ENCODE data around the gene NAV1. TPM values are rescaled to one million over a fixed set of nuclear protein-coding genes. Genes with fewer than 3 reads are reported as not detected.

Gene NAV1
- polyA plus RNA-seq, 1 donor (not counting 4 experiments of a cell fraction or from before 2014, with no cell fraction given), result 13.2 TPM

GRCh38 chr1:201530741-201531531 is 8.0 kb upstream of the NAV1 start:
- Histone ChIP-seq H3K4me1 (ENCODE audit: control insufficient read depth, extremely low read depth, insufficient read depth, low read length) (peaks cover 12% of the 10 kb centered on the region), H3K9me3 (ENCODE audit: control insufficient read depth, low read depth, low read length) (no peaks in the 10 kb centered on the region), H3K4me3 (ENCODE audit: control insufficient read depth in 2 of 3, extremely low read depth in 1 of 3, insufficient read depth in 2 of 3, low read depth in 1 of 3, low read length in 3 of 3) (no peak overlapping the region), H3K36me3 (ENCODE audit: control insufficient read depth in 2 of 2, extremely low read depth in 1 of 2, insufficient read depth in 2 of 2, low read length in 2 of 2) (no peaks in the 10 kb centered on the region), H3K27ac (ENCODE audit: control insufficient read depth, insufficient read depth, low read length) (no peak overlapping the region), H3K27me3 (ENCODE audit: control insufficient read depth, extremely low read depth, insufficient read depth, low read length) (no peaks in the 10 kb centered on the region), H3K9me1 (ENCODE audit: control insufficient read depth, extremely low read depth, insufficient read depth, low read length) (no peaks in the 10 kb centered on the region), H2AFZ (ENCODE audit: control insufficient read depth, low read length) (peak overlapping the region; percentile 36), H4K20me1 (ENCODE audit: control insufficient read depth, extremely low read depth, insufficient read depth, low read length) (no peaks in the 10 kb centered on the region), H3K9ac (ENCODE audit: control insufficient read depth, extremely low read depth, insufficient read depth, low read length) (peak overlapping the region; percentile 3), H3K79me2 (ENCODE audit: control insufficient read depth, insufficient read depth, low read length) (no peaks in the 10 kb centered on the region), H3K4me2 (ENCODE audit: control insufficient read depth, extremely low read depth, insufficient read depth, low read depth, low read length) (peak overlapping the region; percentile 31)
- dilution Hi-C loops (cut with MboI; ENCODE audit: extremely low pct_ligation_motif_present, low sequenced_read_pairs), result no loop called here
- peak; percentile 36 for FAIRE-seq
- TF ChIP-seq EZH2 (IDR thresholded peaks at IDR 0.05; ENCODE audit: low read length) (no peak), CTCF (optimal IDR thresholded peaks at IDR 0.05 in 1 of 3, IDR thresholded peaks at IDR 0.05 in 1 of 3, conservative IDR thresholded peaks at IDR 0.05 in 1 of 3; ENCODE audit: extremely low read depth in 1 of 3, insufficient read depth in 2 of 3, low read length in 3 of 3) (peak; percentile 89 to 92 (median 89))
- DNase-seq (ENCODE audit: low read depth, low spot score), result no peak

- Histone ChIP-seq H3K4me3 (ENCODE audit: control insufficient read depth in 2 of 3, extremely low read depth in 1 of 3, insufficient read depth in 2 of 3, low read depth in 1 of 3, low read length in 3 of 3) (no peak overlapping the region), H2AFZ (ENCODE audit: control insufficient read depth, low read length) (peak overlapping the region; percentile 36), H3K9ac (ENCODE audit: control insufficient read depth, extremely low read depth, insufficient read depth, low read length) (no peak overlapping the region), H3K4me2 (ENCODE audit: control insufficient read depth, extremely low read depth, insufficient read depth, low read depth, low read length) (peak overlapping the region; percentile 31), H3K36me3 (ENCODE audit: control insufficient read depth in 2 of 2, extremely low read depth in 1 of 2, insufficient read depth in 2 of 2, low read length in 2 of 2) (no peaks in the 10 kb centered on the region), H3K9me3 (ENCODE audit: control insufficient read depth, low read depth, low read length) (no peaks in the 10 kb centered on the region), H3K27me3 (ENCODE audit: control insufficient read depth, extremely low read depth, insufficient read depth, low read length) (no peaks in the 10 kb centered on the region), H3K4me1 (ENCODE audit: control insufficient read depth, extremely low read depth, insufficient read depth, low read length) (peaks cover 18% of the 10 kb centered on the region), H3K27ac (ENCODE audit: control insufficient read depth, insufficient read depth, low read length) (no peak overlapping the region), H4K20me1 (ENCODE audit: control insufficient read depth, extremely low read depth, insufficient read depth, low read length) (no peaks in the 10 kb centered on the region), H3K79me2 (ENCODE audit: control insufficient read depth, insufficient read depth, low read length) (no peaks in the 10 kb centered on the region), H3K9me1 (ENCODE audit: control insufficient read depth, extremely low read depth, insufficient read depth, low read length) (no peaks in the 10 kb centered on the region)
- no peak for TF ChIP-seq EZH2 (IDR thresholded peaks at IDR 0.05; ENCODE audit: low read length)
- TF ChIP-seq CTCF (optimal IDR thresholded peaks at IDR 0.05 in 1 of 3, IDR thresholded peaks at IDR 0.05 in 1 of 3, conservative IDR thresholded peaks at IDR 0.05 in 1 of 3; ENCODE audit: extremely low read depth in 1 of 3, insufficient read depth in 2 of 3, low read length in 3 of 3), result no peak
- DNase-seq (ENCODE audit: low read depth, low spot score) (no peak), FAIRE-seq (no peak)
- dilution Hi-C loops (cut with MboI; ENCODE audit: extremely low pct_ligation_motif_present, low sequenced_read_pairs), result no loop called here
These were observed 7.1 kb upstream of the NAV1 start for GRCh38 chr1:201531551-201532425.
